GM21529 (cell line): ENCODE measurements around the gene BICRAL.
"Not testable (repeated sequence)": the region's sequence is repeated elsewhere in the genome, so short reads cannot be mapped to it uniquely, and the experiment has no call there.

ENCODE experiments used
- ATAC-seq: cut with Tn5 transposase; IDR thresholded peaks from one replicate; pipeline ENCODE4 v1.9.1; 2021; ENCODE audit not compliant: unreplicated experiment

Gene BICRAL

GRCh38 chr6:42890311-42891198, 108.7 kb downstream of the BICRAL start:
- ATAC-seq: peak; percentile 86

- ATAC-seq: no peak
These were observed 109.4 kb downstream of the BICRAL start for GRCh38 chr6:42891199-42891722.

- ATAC-seq: not testable (repeated sequence)
These were observed 112.4 kb downstream of the BICRAL start for GRCh38 chr6:42894041-42894828.

GRCh38 chr6:42896178-42896719, 114.4 kb downstream of the BICRAL start:
- ATAC-seq: no peak

GRCh38 chr6:42898891-42899361, 117.1 kb downstream of the BICRAL start:
- ATAC-seq: no peak

- ATAC-seq: no peak
These were observed 118.0 kb downstream of the BICRAL start for GRCh38 chr6:42899871-42900270.

GRCh38 chr6:42901538-42901957, 119.7 kb downstream of the BICRAL start:
- peak; percentile 62 for ATAC-seq

GRCh38 chr6:42902429-42903263, 120.8 kb downstream of the BICRAL start:
- not testable (repeated sequence) for ATAC-seq

- ATAC-seq: no peak
These were observed 122.6 kb downstream of the BICRAL start for GRCh38 chr6:42904467-42904866.

- ATAC-seq: no peak
These were observed 125.5 kb downstream of the BICRAL start for GRCh38 chr6:42907336-42907735.

GRCh38 chr6:42909835-42910234, 128.0 kb downstream of the BICRAL start:
- no peak for ATAC-seq

GRCh38 chr6:42911171-42912021, 129.5 kb downstream of the BICRAL start:
- no peak for ATAC-seq

GRCh38 chr6:42914546-42914945, 132.7 kb downstream of the BICRAL start:
- ATAC-seq: no peak

- no peak for ATAC-seq
These were observed 133.9 kb downstream of the BICRAL start, which contains the start of gene PTCRA for GRCh38 chr6:42915732-42916131. PTCRA (plus strand) TSS chr6:42916053; CDS start chr6:42916070, 17 bp downstream.

- no peak for ATAC-seq
These were observed 134.4 kb downstream of the BICRAL start for GRCh38 chr6:42916288-42916687.
